IMR-90 (cell line): Measurements from ENCODE around the gene UBE3C. TPM values are rescaled to one million over a fixed set of nuclear protein-coding genes. Genes with fewer than 3 reads are reported as not detected.

ENCODE experiments used
- ATAC-seq: fragments of 200-7000 bp; cut with Tn5 transposase; 2 replicates; pipeline ENCODE4 v1.9.1; 2020; ENCODE audit warnings: low read depth, mild to moderate bottlenecking, moderate library complexity
- BruUV-seq: library from RNA; stranded (reverse); fragments of 400-500 nt; replicated peaks from 2 replicates; lab custom pipeline; 2021; lab: Mats Ljungman, UMichigan
- CTCF ChIA-PET: fragments of 300-600 bp; formaldehyde crosslinking; extraction: SDS; loops from one replicate; lab custom pipeline; 2021; ENCODE audit warnings: antibody characterized with exemption; lab: Yijun Ruan, JAX
- POLR2A ChIA-PET: fragments of 300-600 bp; sonication (Branson Sonifier 250); formaldehyde crosslinking; loops from one replicate; lab custom pipeline; 2022; ENCODE audit warnings: antibody characterized with exemption; ENCODE audit not compliant: unreplicated experiment; lab: Charles Lee
- DNase-seq: peaks from one replicate; pipeline ENCODE4 v3.0.0; 2013
- H2AFZ ChIP-seq: replicated peaks from 2 replicates; pipeline ENCODE3; 2013; ENCODE audit warnings: low read length, mild to moderate bottlenecking; ENCODE audit not compliant: poor library complexity
- H2AK5ac ChIP-seq: 2 replicates; pipeline ENCODE4 v1.6.1; 2013; ENCODE audit warnings: low read depth, low read length, inconsistent platforms
- H2AK9ac ChIP-seq: replicated peaks from 2 replicates; pipeline ENCODE3; 2013; ENCODE audit warnings: mild to moderate bottlenecking, low read depth, low read length, moderate library complexity; ENCODE audit not compliant: poor library complexity
- H2BK120ac ChIP-seq: 2 replicates; pipeline ENCODE4 v1.6.1; 2013; ENCODE audit warnings: low read depth, low read length, inconsistent platforms
- H2BK15ac ChIP-seq: 3 replicates; pipeline ENCODE4 v1.6.1; 2013; ENCODE audit warnings: low read depth, low read length, inconsistent platforms
- H2BK20ac ChIP-seq: 2 replicates; pipeline ENCODE4 v1.6.1; 2013; ENCODE audit warnings: low read depth, mild to moderate bottlenecking, inconsistent platforms, low read length, moderate library complexity
- H2BK5ac ChIP-seq: 2 replicates; pipeline ENCODE4 v1.6.1; 2013; ENCODE audit warnings: mild to moderate bottlenecking, low read depth, low read length, inconsistent platforms; ENCODE audit not compliant: poor library complexity, severe bottlenecking
- H3K14ac ChIP-seq: replicated peaks from 2 replicates; pipeline ENCODE4 v1.6.1; 2013; ENCODE audit warnings: low read depth, low read length, inconsistent platforms
- H3K18ac ChIP-seq: 2 replicates; pipeline ENCODE4 v1.6.1; 2013; ENCODE audit warnings: low read depth, low read length, control low read depth
- H3K23ac ChIP-seq: 2 replicates; pipeline ENCODE4 v1.6.1; 2013; ENCODE audit warnings: low read depth, low read length, inconsistent platforms
- H3K27ac ChIP-seq: 2 replicates; pipeline ENCODE4 v1.5.1; 2013; ENCODE audit warnings: mild to moderate bottlenecking, control low read depth, low read length; ENCODE audit not compliant: insufficient read depth
- H3K27me3 ChIP-seq: 2 replicates; pipeline ENCODE4 v1.6.1; 2013; ENCODE audit warnings: low read length; ENCODE audit not compliant: control insufficient read depth, insufficient read depth
- H3K36me3 ChIP-seq: 2 replicates; pipeline ENCODE4 v1.6.1; 2013; ENCODE audit warnings: low read length, mixed read lengths; ENCODE audit not compliant: control insufficient read depth, insufficient read depth
- H3K4ac ChIP-seq: 2 replicates; pipeline ENCODE4 v1.6.1; 2013; ENCODE audit warnings: low read depth, low read length, inconsistent platforms
- H3K4me1 ChIP-seq: 2 replicates; pipeline ENCODE4 v1.6.1; 2013; ENCODE audit warnings: low read length, mixed read lengths; ENCODE audit not compliant: control insufficient read depth, insufficient read depth
- H3K4me2 ChIP-seq: 2 replicates; pipeline ENCODE4 v1.6.1; 2013; ENCODE audit warnings: low read depth, mild to moderate bottlenecking, control low read depth, low read length, moderate library complexity
- H3K4me3 ChIP-seq: 2 replicates; pipeline ENCODE4 v1.5.1; 2013; ENCODE audit warnings: low read depth, mild to moderate bottlenecking, control low read depth, low read length, moderate library complexity; ENCODE audit not compliant: insufficient read depth
- H3K56ac ChIP-seq: 2 replicates; pipeline ENCODE4 v1.6.1; 2013; ENCODE audit warnings: low read length, inconsistent platforms; ENCODE audit not compliant: insufficient read depth; ENCODE audit errors: extremely low read depth
- H3K79me1 ChIP-seq, 2 experiments: 2 replicates each; pipeline ENCODE4 v1.6.1; 2013; ENCODE audit warnings: low read length in 2 of 2, inconsistent platforms in 1 of 2, low read depth in 1 of 2
- H3K9ac ChIP-seq: 2 replicates; pipeline ENCODE4 v1.6.1; 2013; ENCODE audit warnings: low read depth, low read length, control low read depth
- H3K9me1 ChIP-seq: 2 replicates; pipeline ENCODE4 v1.6.1; 2013; ENCODE audit warnings: low read length, inconsistent platforms; ENCODE audit not compliant: insufficient read depth
- H3K9me3 ChIP-seq: 2 replicates; pipeline ENCODE4 v1.6.1; 2013; ENCODE audit warnings: low read length; ENCODE audit not compliant: control insufficient read depth, insufficient read depth
- H4K20me1 ChIP-seq: 2 replicates; pipeline ENCODE4 v1.6.1; 2013; ENCODE audit warnings: low read length, inconsistent platforms; ENCODE audit not compliant: insufficient read depth
- H4K5ac ChIP-seq: 2 replicates; pipeline ENCODE4 v1.6.1; 2013; ENCODE audit warnings: mild to moderate bottlenecking, low read depth, low read length, control low read depth
- H4K8ac ChIP-seq, 2 experiments: 2 replicates each; pipeline ENCODE4 v1.6.1; 2013; ENCODE audit warnings: low read depth in 2 of 2, low read length in 2 of 2, control low read depth in 1 of 2, inconsistent platforms in 1 of 2
- H4K91ac ChIP-seq: 2 replicates; pipeline ENCODE4 v1.6.1; 2013; ENCODE audit warnings: low read depth, low read length, inconsistent platforms; ENCODE audit not compliant: insufficient read depth
- CEBPB ChIP-seq: IDR thresholded peaks from 2 replicates; pipeline ENCODE4 v1.6.1; 2012; ENCODE audit warnings: low read depth, low read length, improper control_type of control experiment
- CHD1 ChIP-seq: IDR thresholded peaks from 2 replicates; pipeline ENCODE4 v1.6.1; 2012; ENCODE audit warnings: low read depth, low read length, improper control_type of control experiment
- CTCF ChIP-seq: conservative IDR thresholded peaks from 2 replicates; pipeline ENCODE4 v1.5.1; 2012; ENCODE audit warnings: mild to moderate bottlenecking, low read depth, low read length, improper control_type of control experiment
- ELK1 ChIP-seq: fragments of 150-350 bp; IDR thresholded peaks from 2 replicates; pipeline ENCODE4 v1.6.1; 2016; ENCODE audit warnings: low read depth, mild to moderate bottlenecking, low read length, moderate library complexity, borderline replicate concordance
- FOS ChIP-seq: fragments of 150-350 bp; IDR thresholded peaks from 2 replicates; pipeline ENCODE4 v1.6.1; 2016; ENCODE audit warnings: low read depth, low read length
- MAFK ChIP-seq: IDR thresholded peaks from 2 replicates; pipeline ENCODE4 v1.6.1; 2012; ENCODE audit warnings: low read depth, low read length, improper control_type of control experiment
- MAZ ChIP-seq: IDR thresholded peaks from 2 replicates; pipeline ENCODE4 v1.6.1; 2012; ENCODE audit warnings: low read depth, mild to moderate bottlenecking, low read length, improper control_type of control experiment, moderate library complexity, borderline replicate concordance
- MXI1 ChIP-seq: IDR thresholded peaks from 2 replicates; pipeline ENCODE4 v1.6.1; 2012; ENCODE audit warnings: low read depth, mild to moderate bottlenecking, low read length, moderate library complexity, borderline replicate concordance
- NFE2L2 ChIP-seq: fragments of 150-350 bp; IDR thresholded peaks from 2 replicates; pipeline ENCODE4 v1.6.1; 2016; ENCODE audit warnings: low read depth, mild to moderate bottlenecking, low read length
- POLR2A ChIP-seq: IDR thresholded peaks from 2 replicates; pipeline ENCODE4 v1.6.1; 2012; ENCODE audit warnings: mild to moderate bottlenecking, low read depth, low read length
- RAD21 ChIP-seq: IDR thresholded peaks from 2 replicates; pipeline ENCODE4 v1.6.1; 2012; ENCODE audit warnings: low read length, improper control_type of control experiment
- RCOR1 ChIP-seq: IDR thresholded peaks from 2 replicates; pipeline ENCODE4 v1.6.1; 2012; ENCODE audit warnings: mild to moderate bottlenecking, low read length, improper control_type of control experiment; ENCODE audit not compliant: insufficient replicate concordance
- RFX5 ChIP-seq: IDR thresholded peaks from 2 replicates; pipeline ENCODE4 v1.8.0; 2012; ENCODE audit warnings: low read depth, mild to moderate bottlenecking, low read length, moderate library complexity
- SMC3 ChIP-seq: fragments of 150-350 bp; IDR thresholded peaks from 2 replicates; pipeline ENCODE4 v1.6.1; 2016; ENCODE audit warnings: low read depth, mild to moderate bottlenecking, antibody characterized with exemption, low read length, moderate library complexity
- USF2 ChIP-seq: fragments of 150-350 bp; IDR thresholded peaks from 2 replicates; pipeline ENCODE4 v1.6.1; 2017; ENCODE audit warnings: mild to moderate bottlenecking, antibody characterized with exemption, low read length, low read depth
- WGBS, 2 experiments: methylation state at CpG; one replicate each; pipeline versions ENCODE4 v1.1.5 to v1.1.7; 2013; ENCODE audit warnings: missing lambda C conversion rate in 2 of 2; ENCODE audit not compliant: insufficient read length in 1 of 2; ENCODE audit errors: extremely low coverage in 2 of 2; 5-methylcytosine and 5-hydroxymethylcytosine counted together
- dilution Hi-C: fragments of 300-500 bp; cut with HindIII; formaldehyde crosslinking; loops from one replicate; pipeline ENCODE4 v1.14.3; 2018; ENCODE audit warnings: low sequenced_read_pairs; ENCODE audit not compliant: unreplicated experiment
- in situ Hi-C: fragments of 300-500 bp; cut with MboI; formaldehyde crosslinking; loops from 3 replicates; pipeline ENCODE4 v1.14.3; 2019; ENCODE audit warnings: low sequenced_read_pairs, inconsistent platforms, mixed read lengths
- intact Hi-C: fragments of 100-400 bp; cut with micrococcal nuclease; formaldehyde crosslinking; loops from 2 replicates; pipeline ENCODE4 v1.10.0; 2022
- polyA plus RNA-seq, 3 experiments: library from polyadenylated mRNA; depleted of rRNA; stranded (reverse); fragments of >200 nt; gene quantifications; 2 replicates each; pipeline ENCODE4 v1.2.3, GENCODE V29; 2012; ENCODE audit warnings: low replicate concordance in 1 of 3
- total RNA-seq: library from RNA; depleted of rRNA; stranded (reverse); fragments of >200 nt; gene quantifications from 2 replicates; pipeline ENCODE4 v1.2.3, GENCODE V29; 2012

Gene UBE3C
- total and polyA plus RNA-seq, 2 of the 4 experiments (the other 2 are of a cell fraction) = 43.0 to 60.6 TPM

GRCh38 chr7:157122800-157123495 is 15.8 kb upstream of the UBE3C start:
- Histone ChIP-seq H2BK120ac (no peak overlapping the region), H2AK5ac (no peak overlapping the region), H3K56ac (no peak overlapping the region), H3K27me3 (no peaks in the 10 kb centered on the region; the same call in none of the 2 replicates), H3K4me2 (no peak overlapping the region), H3K9me3 (no peaks in the 10 kb centered on the region), H3K36me3 (no peaks in the 10 kb centered on the region), H4K8ac (no peak overlapping the region), H4K5ac (no peak overlapping the region), H3K9ac (no peak overlapping the region), H2BK5ac (no peak overlapping the region), H2BK20ac (no peak overlapping the region), H3K79me1 (no peaks in the 10 kb centered on the region), H3K14ac (no peak overlapping the region), H3K9me1 (no peaks in the 10 kb centered on the region), H4K91ac (no peak overlapping the region), H2BK15ac (no peak overlapping the region), H3K18ac (no peak overlapping the region), H3K23ac (no peak overlapping the region), H3K27ac (no peak overlapping the region), H3K4me1 (no peaks in the 10 kb centered on the region; the same call in 1 of the 2 replicates), H2AK9ac (no peak overlapping the region), H3K4ac (no peak overlapping the region), H3K4me3 (no peak overlapping the region), H4K20me1 (no peaks in the 10 kb centered on the region), H2AFZ (no peak overlapping the region)
- no peak for ATAC-seq
- intact Hi-C loops (no loop called here), in situ Hi-C loops (no loop called here), dilution Hi-C loops (no loop called here)
- WGBS, 2 experiments = 71% methylated on average over 6 of the region's 12 CpGs; no CpG with 5 or more reads in 1 of the 2 experiments
- ChIA-PET POLR2A (no interaction called here), CTCF (no interaction called here)
- no peak for TF ChIP-seq ELK1
- TF ChIP-seq CEBPB = no peak
- TF ChIP-seq MAZ = no peak
- no peak for TF ChIP-seq USF2
- no peak for TF ChIP-seq MAFK
- no peak for TF ChIP-seq RCOR1
- no peak for TF ChIP-seq RFX5
- TF ChIP-seq CTCF = no peak
- TF ChIP-seq RAD21 = no peak
- TF ChIP-seq NFE2L2 = no peak
- TF ChIP-seq CHD1 = no peak
- no peak for TF ChIP-seq MXI1
- no peak for TF ChIP-seq SMC3
- no peak for TF ChIP-seq FOS
- TF ChIP-seq POLR2A = no peak
- no peak for DNase-seq
- BruUV-seq = no TSS peak
